Central memory CD8-positive, alpha-beta T cell (primary cell): ENCODE data around the gene IGHMBP2.
"Not testable (repeated sequence)": the region's sequence is repeated elsewhere in the genome, so short reads cannot be mapped to it uniquely, and the experiment has no call there.

Experiments used
- ATAC-seq: fragments of 150-1000 bp; cut with Tn5 transposase; replicated peaks from 2 replicates; pipeline ENCODE4 v1.10.0; 2022; ENCODE audit warnings: mild to moderate bottlenecking, moderate FRiP score, moderate number of reproducible peaks; ENCODE audit not compliant: poor library complexity, severe bottlenecking; ENCODE audit errors: extremely low read depth
- DNase-seq, 2 donors: peaks; one replicate each; pipeline ENCODE4 v3.0.0; 2021; ENCODE audit warnings: low spot score in 2 of 2
- H3K27ac Mint-ChIP-seq: one replicate; pipeline ENCODE4 v1.8.0; 2022; ENCODE audit warnings: low read depth, mild to moderate bottlenecking, moderate library complexity, mixed read lengths
- H3K27me3 Mint-ChIP-seq: one replicate; pipeline ENCODE4 v1.8.0; 2022; ENCODE audit warnings: mixed read lengths
- H3K36me3 Mint-ChIP-seq: one replicate; pipeline ENCODE4 v1.8.0; 2022; ENCODE audit warnings: mild to moderate bottlenecking, moderate library complexity, mixed read lengths; ENCODE audit not compliant: insufficient read depth
- H3K4me1 Mint-ChIP-seq: one replicate; pipeline ENCODE4 v1.8.0; 2022; ENCODE audit warnings: mixed read lengths
- H3K4me3 Mint-ChIP-seq: one replicate; pipeline ENCODE4 v1.8.0; 2022; ENCODE audit warnings: mild to moderate bottlenecking, moderate library complexity, mixed read lengths
- H3K9me3 Mint-ChIP-seq: one replicate; pipeline ENCODE4 v1.8.0; 2022; ENCODE audit warnings: mixed read lengths

IGHMBP2 gene

GRCh38 chr11:68870470-68870869 is 33.2 kb upstream of the IGHMBP2 start:
- DNase-seq (no peak), ATAC-seq (no peak)
- Mint-ChIP-seq H3K4me1 (peaks cover 15% of the 10 kb centered on the region), H3K27ac (peak overlapping the region; percentile 56), H3K36me3 (no peaks in the 10 kb centered on the region), H3K27me3 (peaks cover 29% of the 10 kb centered on the region), H3K9me3 (no peaks in the 10 kb centered on the region), H3K4me3 (peak overlapping the region; percentile 76)

GRCh38 chr11:68872216-68873003 is 31.3 kb upstream of the IGHMBP2 start:
- no peak overlapping the region for H3K4me3 Mint-ChIP-seq
- H3K36me3 Mint-ChIP-seq: no peaks in the 10 kb centered on the region
- no peaks in the 10 kb centered on the region for H3K9me3 Mint-ChIP-seq
- peaks cover 15% of the 10 kb centered on the region for H3K4me1 Mint-ChIP-seq
- H3K27ac Mint-ChIP-seq: no peak overlapping the region
- ATAC-seq (no peak), DNase-seq (no peak)
- H3K27me3 Mint-ChIP-seq: peaks cover 29% of the 10 kb centered on the region

- DNase-seq: no peak
- ATAC-seq: no peak
- H3K27ac Mint-ChIP-seq: no peak overlapping the region
- no peak overlapping the region for H3K4me3 Mint-ChIP-seq
- no peaks in the 10 kb centered on the region for H3K4me1 Mint-ChIP-seq
- no peaks in the 10 kb centered on the region for H3K27me3 Mint-ChIP-seq
- H3K9me3 Mint-ChIP-seq: no peaks in the 10 kb centered on the region
- H3K36me3 Mint-ChIP-seq: no peaks in the 10 kb centered on the region
These were observed 25.7 kb upstream of the IGHMBP2 start for GRCh38 chr11:68878022-68878421.

- no peak overlapping the region for H3K27ac Mint-ChIP-seq
- H3K27me3 Mint-ChIP-seq: no peaks in the 10 kb centered on the region
- no peak overlapping the region for H3K4me3 Mint-ChIP-seq
- DNase-seq (no peak), ATAC-seq (no peak)
- no peaks in the 10 kb centered on the region for H3K4me1 Mint-ChIP-seq
- H3K9me3 Mint-ChIP-seq: no peaks in the 10 kb centered on the region
- H3K36me3 Mint-ChIP-seq: no peaks in the 10 kb centered on the region
These were observed 22.8 kb upstream of the IGHMBP2 start for GRCh38 chr11:68880851-68881250.

- no peak for ATAC-seq
- Mint-ChIP-seq H3K4me3 (no peak overlapping the region), H3K27ac (no peak overlapping the region)
These were observed 22.4 kb upstream of the IGHMBP2 start for GRCh38 chr11:68881320-68881719.

GRCh38 chr11:68882391-68882790 is 21.3 kb upstream of the IGHMBP2 start:
- no peaks in the 10 kb centered on the region for H3K27me3 Mint-ChIP-seq
- DNase-seq (no peak), ATAC-seq (no peak)
- no peaks in the 10 kb centered on the region for H3K36me3 Mint-ChIP-seq
- H3K4me3 Mint-ChIP-seq: no peak overlapping the region
- H3K4me1 Mint-ChIP-seq: no peaks in the 10 kb centered on the region
- H3K27ac Mint-ChIP-seq: no peak overlapping the region
- H3K9me3 Mint-ChIP-seq: no peaks in the 10 kb centered on the region

More at GRCh38 chr11:68881320-68881719, 22.4 kb upstream of the IGHMBP2 start:
- Mint-ChIP-seq H3K27me3 (no peaks in the 10 kb centered on the region), H3K9me3 (no peaks in the 10 kb centered on the region), H3K4me1 (no peaks in the 10 kb centered on the region), H3K36me3 (no peaks in the 10 kb centered on the region)
- DNase-seq: no peak

- H3K36me3 Mint-ChIP-seq, H3K9me3 Mint-ChIP-seq, H3K27me3 Mint-ChIP-seq, DNase-seq, H3K4me3 Mint-ChIP-seq, H3K4me1 Mint-ChIP-seq, ATAC-seq: not testable (repeated sequence)
- peak overlapping the region; percentile 35 for H3K27ac Mint-ChIP-seq
These were observed 18.9 kb upstream of the IGHMBP2 start for GRCh38 chr11:68884827-68885226.

GRCh38 chr11:68889948-68890446 is 13.7 kb upstream of the IGHMBP2 start:
- Mint-ChIP-seq H3K9me3 (no peaks in the 10 kb centered on the region), H3K36me3 (peaks cover 8% of the 10 kb centered on the region), H3K4me3 (no peak overlapping the region), H3K27me3 (no peaks in the 10 kb centered on the region), H3K4me1 (no peaks in the 10 kb centered on the region), H3K27ac (no peak overlapping the region)
- ATAC-seq (no peak), DNase-seq (no peak)

- H3K27ac Mint-ChIP-seq: no peak overlapping the region
- H3K36me3 Mint-ChIP-seq: peaks cover 9% of the 10 kb centered on the region
- DNase-seq: no peak
- no peaks in the 10 kb centered on the region for H3K9me3 Mint-ChIP-seq
- no peaks in the 10 kb centered on the region for H3K27me3 Mint-ChIP-seq
- no peak for ATAC-seq
- H3K4me3 Mint-ChIP-seq: no peak overlapping the region
- no peaks in the 10 kb centered on the region for H3K4me1 Mint-ChIP-seq
These were observed 13.0 kb upstream of the IGHMBP2 start for GRCh38 chr11:68890490-68891231.

GRCh38 chr11:68891351-68891948 is 12.2 kb upstream of the IGHMBP2 start:
- no peak overlapping the region for H3K27ac Mint-ChIP-seq

GRCh38 chr11:68892576-68892975 is 11.1 kb upstream of the IGHMBP2 start:
- no peaks in the 10 kb centered on the region for H3K9me3 Mint-ChIP-seq
- H3K4me3 Mint-ChIP-seq: no peak overlapping the region
- DNase-seq (no peak), ATAC-seq (no peak)
- peaks cover 20% of the 10 kb centered on the region for H3K36me3 Mint-ChIP-seq
- H3K27ac Mint-ChIP-seq: no peak overlapping the region
- H3K27me3 Mint-ChIP-seq: no peaks in the 10 kb centered on the region
- H3K4me1 Mint-ChIP-seq: no peaks in the 10 kb centered on the region

More at GRCh38 chr11:68891351-68891948, 12.2 kb upstream of the IGHMBP2 start:
- Mint-ChIP-seq H3K4me1 (no peaks in the 10 kb centered on the region), H3K9me3 (no peaks in the 10 kb centered on the region), H3K27me3 (no peaks in the 10 kb centered on the region), H3K36me3 (peaks cover 12% of the 10 kb centered on the region), H3K4me3 (no peak overlapping the region)
- no peak for ATAC-seq
- no peak for DNase-seq

- H3K4me1 Mint-ChIP-seq: no peaks in the 10 kb centered on the region
These were observed 10.4 kb upstream of the IGHMBP2 start for GRCh38 chr11:68893282-68893681.

More at GRCh38 chr11:68893282-68893681, 10.4 kb upstream of the IGHMBP2 start:
- ATAC-seq (no peak), DNase-seq (no peak)
- Mint-ChIP-seq H3K27me3 (no peaks in the 10 kb centered on the region), H3K9me3 (no peaks in the 10 kb centered on the region), H3K36me3 (peaks cover 22% of the 10 kb centered on the region), H3K4me3 (no peak overlapping the region), H3K27ac (no peak overlapping the region)
